T-helper 17 cell (primary cell): Measurements from ENCODE around the gene HELZ. TPM values are rescaled to one million over a fixed set of nuclear protein-coding genes. Genes with fewer than 3 reads are reported as not detected.
"Not testable (repeated sequence)": the region's sequence is repeated elsewhere in the genome, so short reads cannot be mapped to it uniquely, and the experiment has no call there.

Experiments
- ATAC-seq: fragments of 150-1000 bp; cut with Tn5 transposase; 2 replicates; pipeline ENCODE4 v1.10.0; 2021; ENCODE audit warnings: mild to moderate bottlenecking, moderate library complexity
- DNase-seq, 3 donors: peaks; one replicate each; pipeline versions ENCODE4 v3.0.0 to v3.0.0-alpha.2; 2020 to 2021
- H3K9me3 ChIP-seq: one replicate; pipeline ENCODE4 v1.7.0; 2013; ENCODE audit warnings: low read length, mild to moderate bottlenecking; ENCODE audit not compliant: control insufficient read depth, poor library complexity, severe bottlenecking
- H3K27ac Mint-ChIP-seq: one replicate; pipeline ENCODE4 v1.8.0; 2022; ENCODE audit warnings: mild to moderate bottlenecking, moderate library complexity, mixed read lengths
- H3K27me3 Mint-ChIP-seq: one replicate; pipeline ENCODE4 v1.8.0; 2022; ENCODE audit warnings: mixed read lengths
- H3K36me3 Mint-ChIP-seq: one replicate; pipeline ENCODE4 v1.8.0; 2022; ENCODE audit warnings: low read depth, mixed read lengths
- H3K4me1 Mint-ChIP-seq: one replicate; pipeline ENCODE4 v1.8.0; 2022; ENCODE audit warnings: mild to moderate bottlenecking, mixed read lengths
- H3K4me3 Mint-ChIP-seq: one replicate; pipeline ENCODE4 v1.8.0; 2022; ENCODE audit warnings: mild to moderate bottlenecking, moderate library complexity, mixed read lengths
- total RNA-seq, 4 donors: library from RNA in 2 of 4; stranded (reverse) in 2 of 4; gene quantifications; one replicate each; pipeline ENCODE4 v1.2.3 and lab custom pipeline; 2022 to 2026

HELZ gene
- total RNA-seq, 2 donors from 2014 or later, result 124 to 164 TPM

- Mint-ChIP-seq H3K4me3 (no peak overlapping the region), H3K36me3 (no peaks in the 10 kb centered on the region), H3K4me1 (peaks cover 2% of the 10 kb centered on the region), H3K27me3 (no peaks in the 10 kb centered on the region), H3K27ac (no peak overlapping the region)
- peaks cover 10% of the 10 kb centered on the region for H3K9me3 ChIP-seq
- no peak for ATAC-seq
- no peak for DNase-seq
Observed at GRCh38 chr17:67047382-67047781, 197.6 kb downstream of the HELZ start.

GRCh38 chr17:67046398-67046797 lies 198.6 kb downstream of the HELZ start:
- no peak overlapping the region for H3K27ac Mint-ChIP-seq
- H3K27me3 Mint-ChIP-seq, result no peaks in the 10 kb centered on the region
- ATAC-seq (no peak), DNase-seq (no peak)
- H3K36me3 Mint-ChIP-seq, result no peaks in the 10 kb centered on the region
- peaks cover 2% of the 10 kb centered on the region for H3K4me1 Mint-ChIP-seq
- H3K9me3 ChIP-seq, result peaks cover 10% of the 10 kb centered on the region
- H3K4me3 Mint-ChIP-seq, result no peak overlapping the region

- ATAC-seq (no peak), DNase-seq (no peak)
- Mint-ChIP-seq H3K4me3 (no peak overlapping the region), H3K36me3 (peaks cover 2% of the 10 kb centered on the region), H3K27me3 (no peaks in the 10 kb centered on the region), H3K4me1 (peaks cover 2% of the 10 kb centered on the region), H3K27ac (no peak overlapping the region)
- peaks cover 10% of the 10 kb centered on the region for H3K9me3 ChIP-seq
Observed at GRCh38 chr17:67044940-67045339, 200.1 kb downstream of the HELZ start.

- Mint-ChIP-seq H3K36me3 (peaks cover 2% of the 10 kb centered on the region), H3K4me1 (peaks cover 2% of the 10 kb centered on the region), H3K4me3 (no peak within 1 kb of the TSS), H3K27ac (no peak within 1 kb of the TSS), H3K27me3 (no peaks in the 10 kb centered on the region)
- ATAC-seq (no peak), DNase-seq (no peak)
- H3K9me3 ChIP-seq, result peaks cover 5% of the 10 kb centered on the region
Observed at GRCh38 chr17:67044016-67044772, 200.8 kb downstream of the HELZ start, which contains the start of gene CACNG1. Gene CACNG1, plus strand, starts transcription at chr17:67044554. Its CDS starts 107 bp downstream, at chr17:67044661.

- no peaks in the 10 kb centered on the region for H3K27me3 Mint-ChIP-seq
- H3K4me3 Mint-ChIP-seq, result no peak overlapping the region
- ATAC-seq (no peak), DNase-seq (no peak)
- H3K27ac Mint-ChIP-seq, result no peak overlapping the region
- peaks cover 2% of the 10 kb centered on the region for H3K36me3 Mint-ChIP-seq
- H3K9me3 ChIP-seq, result no peaks in the 10 kb centered on the region
- peaks cover 2% of the 10 kb centered on the region for H3K4me1 Mint-ChIP-seq
Observed at GRCh38 chr17:67043283-67043682, 201.7 kb downstream of the HELZ start.

- H3K9me3 ChIP-seq, result no peaks in the 10 kb centered on the region
- DNase-seq (no peak), ATAC-seq (no peak)
- Mint-ChIP-seq H3K27ac (no peak overlapping the region), H3K4me3 (no peak overlapping the region), H3K4me1 (peaks cover 2% of the 10 kb centered on the region), H3K27me3 (peaks cover 5% of the 10 kb centered on the region), H3K36me3 (peaks cover 5% of the 10 kb centered on the region)
Observed at GRCh38 chr17:67041941-67042899, 202.8 kb downstream of the HELZ start.

- ATAC-seq (no peak), DNase-seq (no peak)
- peaks cover 2% of the 10 kb centered on the region for H3K4me1 Mint-ChIP-seq
- H3K36me3 Mint-ChIP-seq, result peaks cover 5% of the 10 kb centered on the region
- no peak overlapping the region for H3K27ac Mint-ChIP-seq
- H3K27me3 Mint-ChIP-seq, result peaks cover 7% of the 10 kb centered on the region
- H3K4me3 Mint-ChIP-seq, result no peak overlapping the region
- H3K9me3 ChIP-seq, result no peaks in the 10 kb centered on the region
Observed at GRCh38 chr17:67041531-67041930, 203.5 kb downstream of the HELZ start.

GRCh38 chr17:67041119-67041518 lies 203.9 kb downstream of the HELZ start:
- H3K27ac Mint-ChIP-seq, H3K36me3 Mint-ChIP-seq, H3K4me3 Mint-ChIP-seq, ATAC-seq, H3K9me3 ChIP-seq, DNase-seq, H3K4me1 Mint-ChIP-seq, H3K27me3 Mint-ChIP-seq: not testable (repeated sequence)

- DNase-seq, result no peak
- no peak for ATAC-seq
Observed at GRCh38 chr17:67040652-67041051, 204.3 kb downstream of the HELZ start.

GRCh38 chr17:67038861-67039365 lies 206.1 kb downstream of the HELZ start:
- DNase-seq (no peak), ATAC-seq (no peak)
- no peak overlapping the region for H3K27ac Mint-ChIP-seq
- H3K4me3 Mint-ChIP-seq, result no peak overlapping the region
- H3K36me3 Mint-ChIP-seq, result peaks cover 5% of the 10 kb centered on the region
- peaks cover 7% of the 10 kb centered on the region for H3K27me3 Mint-ChIP-seq
- no peaks in the 10 kb centered on the region for H3K9me3 ChIP-seq
- H3K4me1 Mint-ChIP-seq, result peaks cover 2% of the 10 kb centered on the region

More at GRCh38 chr17:67040652-67041051, 204.3 kb downstream of the HELZ start:
- Mint-ChIP-seq H3K27me3 (peaks cover 7% of the 10 kb centered on the region), H3K4me1 (peaks cover 2% of the 10 kb centered on the region), H3K36me3 (peaks cover 5% of the 10 kb centered on the region), H3K4me3 (no peak overlapping the region), H3K27ac (no peak overlapping the region)
- H3K9me3 ChIP-seq, result no peaks in the 10 kb centered on the region

- no peaks in the 10 kb centered on the region for H3K9me3 ChIP-seq
- H3K4me1 Mint-ChIP-seq, result no peaks in the 10 kb centered on the region
- ATAC-seq, result no peak
- no peak overlapping the region for H3K4me3 Mint-ChIP-seq
- no peak for DNase-seq
- no peak overlapping the region for H3K27ac Mint-ChIP-seq
- peaks cover 3% of the 10 kb centered on the region for H3K36me3 Mint-ChIP-seq
- H3K27me3 Mint-ChIP-seq, result peaks cover 7% of the 10 kb centered on the region
Observed at GRCh38 chr17:67035131-67036083, 209.6 kb downstream of the HELZ start.

- H3K27me3 Mint-ChIP-seq, result peaks cover 7% of the 10 kb centered on the region
- H3K4me1 Mint-ChIP-seq, result no peaks in the 10 kb centered on the region
- DNase-seq (no peak), ATAC-seq (no peak)
- no peaks in the 10 kb centered on the region for H3K9me3 ChIP-seq
- H3K4me3 Mint-ChIP-seq, result no peak overlapping the region
- H3K27ac Mint-ChIP-seq, result no peak overlapping the region
- peaks cover 3% of the 10 kb centered on the region for H3K36me3 Mint-ChIP-seq
Observed at GRCh38 chr17:67033613-67034012, 211.4 kb downstream of the HELZ start.
